Peyer's patch (tissue), 4 donors: ENCODE data around the gene GLIS1.

Source experiments
- CTCF ChIP-seq, 6 experiments: fragments of 450-650 bp in 4 of 6; fragments of 200-600 bp in 2 of 6; sonication (generic) in 1 of 6; IDR thresholded peaks; one replicate each; pipeline ENCODE4 v1.5.1; 2017 to 2019; ENCODE audit warnings: antibody characterized with exemption in 6 of 6, mild to moderate bottlenecking in 3 of 6, moderate library complexity in 1 of 6
- POLR2A ChIP-seq, 2 donors: fragments of 450-650 bp; IDR thresholded peaks; one replicate each; pipeline ENCODE4 v1.5.1; 2017; ENCODE audit warnings: antibody characterized with exemption in 2 of 2, mild to moderate bottlenecking in 2 of 2, moderate library complexity in 2 of 2

- TF ChIP-seq POLR2A (IDR thresholded peaks at IDR 0.05) (no peak), CTCF (IDR thresholded peaks at IDR 0.05) (no peak)
Measured at GRCh38 chr1:53683986-53684740, 54.8 kb downstream of the GLIS1 start.
